ENCODE data around the gene KRT4. TPM values are rescaled to one million over a fixed set of nuclear protein-coding genes. Genes with fewer than 3 reads are reported as not detected.
"Not testable (repeated sequence)": the region's sequence is repeated elsewhere in the genome, so short reads cannot be mapped to it uniquely, and the experiment has no call there.

KRT4 gene
- total RNA-seq, 1 donor from 2014 or later, result not detected

GRCh38 chr12:52860102-52860823 is 46.3 kb upstream of the KRT4 start:
- Histone ChIP-seq H3K27ac (no peak overlapping the region), H3K4me2 (no peak overlapping the region), H3K4me3 (no peak overlapping the region), H3K9ac (no peak overlapping the region), H3K79me2 (ENCODE audit: low read depth) (no peaks in the 10 kb centered on the region), H3K36me3 (no peaks in the 10 kb centered on the region), H4K20me1 (ENCODE audit: low read depth) (no peaks in the 10 kb centered on the region), H2AFZ (replicated peaks) (no peak overlapping the region), H3K4me1 (no peaks in the 10 kb centered on the region), H3F3A (ENCODE audit: low read depth) (no peaks in the 10 kb centered on the region), H3K27me3 (no peaks in the 10 kb centered on the region), H3K9me3 (ENCODE audit: low read depth) (no peaks in the 10 kb centered on the region)
- no peaks in the 10 kb centered on the region for H3K36me3 Mint-ChIP-seq
- TF ChIP-seq CTCF (IDR thresholded peaks at IDR 0.05) (no peak), EZH2 (IDR thresholded peaks at IDR 0.05) (no peak), EZH2phosphoT487 (IDR thresholded peaks at IDR 0.05) (no peak)
- no peak for DNase-seq (ENCODE audit: low spot score)
- no peak overlapping the region for H3K4me3 Mint-ChIP-seq
- no peaks in the 10 kb centered on the region for H3K4me1 Mint-ChIP-seq
- peaks cover 13% of the 10 kb centered on the region for H3K27me3 Mint-ChIP-seq (ENCODE audit: insufficient read depth, low read depth)
- H3K9me3 Mint-ChIP-seq, result no peaks in the 10 kb centered on the region
- no peak overlapping the region for H3K27ac Mint-ChIP-seq

- no peaks in the 10 kb centered on the region for H3K27me3 ChIP-seq
- H3K36me3 Mint-ChIP-seq, result no peaks in the 10 kb centered on the region
- no peaks in the 10 kb centered on the region for H3F3A ChIP-seq (ENCODE audit: low read depth)
- no peaks in the 10 kb centered on the region for H3K36me3 ChIP-seq
- no peaks in the 10 kb centered on the region for H3K4me1 Mint-ChIP-seq
- peaks cover 6% of the 10 kb centered on the region for H3K9me3 Mint-ChIP-seq
- H3K27me3 Mint-ChIP-seq (ENCODE audit: insufficient read depth, low read depth), result peaks cover 13% of the 10 kb centered on the region
- H2AFZ ChIP-seq (replicated peaks), result no peak overlapping the region
- H3K4me3 ChIP-seq, result no peak overlapping the region
- no peaks in the 10 kb centered on the region for H3K9me3 ChIP-seq (ENCODE audit: low read depth)
- H4K20me1 ChIP-seq (ENCODE audit: low read depth), result no peaks in the 10 kb centered on the region
- H3K4me2 ChIP-seq, result no peak overlapping the region
- H3K4me1 ChIP-seq, result no peaks in the 10 kb centered on the region
- no peak for TF ChIP-seq EZH2phosphoT487 (IDR thresholded peaks at IDR 0.05)
- TF ChIP-seq CTCF (IDR thresholded peaks at IDR 0.05), result no peak
- TF ChIP-seq EZH2 (IDR thresholded peaks at IDR 0.05), result no peak
- no peak overlapping the region for H3K27ac Mint-ChIP-seq
- no peak overlapping the region for H3K9ac ChIP-seq
- no peak overlapping the region for H3K27ac ChIP-seq
- H3K4me3 Mint-ChIP-seq, result no peak overlapping the region
- no peaks in the 10 kb centered on the region for H3K79me2 ChIP-seq (ENCODE audit: low read depth)
- no peak for DNase-seq (ENCODE audit: low spot score)
Observed at GRCh38 chr12:52857500-52857899, 43.6 kb upstream of the KRT4 start.

GRCh38 chr12:52856787-52857186 is 42.9 kb upstream of the KRT4 start:
- H2AFZ ChIP-seq (replicated peaks), result no peak overlapping the region

GRCh38 chr12:52856077-52856476 is 42.2 kb upstream of the KRT4 start:
- H3K4me2 ChIP-seq; H3K27ac ChIP-seq; H3K9me3 ChIP-seq (ENCODE audit: low read depth); H3K36me3 ChIP-seq; H3K4me3 Mint-ChIP-seq; H4K20me1 ChIP-seq (ENCODE audit: low read depth); H3K36me3 Mint-ChIP-seq; H3K27ac Mint-ChIP-seq; H3K79me2 ChIP-seq (ENCODE audit: low read depth); H3K4me3 ChIP-seq; H3K4me1 Mint-ChIP-seq; H3K4me1 ChIP-seq; H3K27me3 ChIP-seq; DNase-seq (ENCODE audit: low spot score); H2AFZ ChIP-seq (replicated peaks); H3K9me3 Mint-ChIP-seq; H3F3A ChIP-seq (ENCODE audit: low read depth); H3K9ac ChIP-seq: not testable (repeated sequence)
- peaks cover 12% of the 10 kb centered on the region for H3K27me3 Mint-ChIP-seq (ENCODE audit: insufficient read depth, low read depth)

More at GRCh38 chr12:52856787-52857186, 42.9 kb upstream of the KRT4 start:
- Mint-ChIP-seq H3K27ac (no peak overlapping the region), H3K4me1 (no peaks in the 10 kb centered on the region), H3K4me3 (no peak overlapping the region), H3K27me3 (ENCODE audit: insufficient read depth, low read depth) (peaks cover 11% of the 10 kb centered on the region), H3K36me3 (no peaks in the 10 kb centered on the region), H3K9me3 (peaks cover 6% of the 10 kb centered on the region)
- no peak overlapping the region for H3K9ac ChIP-seq
- no peaks in the 10 kb centered on the region for H3K79me2 ChIP-seq (ENCODE audit: low read depth)
- no peak overlapping the region for H3K4me3 ChIP-seq
- no peaks in the 10 kb centered on the region for H3K27me3 ChIP-seq
- no peak for DNase-seq (ENCODE audit: low spot score)
- no peaks in the 10 kb centered on the region for H3K36me3 ChIP-seq
- TF ChIP-seq CTCF (IDR thresholded peaks at IDR 0.05) (no peak), EZH2 (IDR thresholded peaks at IDR 0.05) (no peak)
- no peaks in the 10 kb centered on the region for H3K4me1 ChIP-seq
- H3K9me3 ChIP-seq (ENCODE audit: low read depth), result no peaks in the 10 kb centered on the region
- no peak overlapping the region for H3K4me2 ChIP-seq
- H3K27ac ChIP-seq, result no peak overlapping the region
- no peaks in the 10 kb centered on the region for H4K20me1 ChIP-seq (ENCODE audit: low read depth)
- H3F3A ChIP-seq (ENCODE audit: low read depth), result no peaks in the 10 kb centered on the region

Measured in neural progenitor cell (in vitro differentiated cells).